NB4 (cell line): ENCODE data around the gene VDAC2.
"Not testable (repeated sequence)": the region's sequence is repeated elsewhere in the genome, so short reads cannot be mapped to it uniquely, and the experiment has no call there.

ENCODE experiments used
- MAX ChIP-seq: IDR thresholded peaks from 2 replicates; pipeline ENCODE4 v1.6.1; 2011; ENCODE audit warnings: low read depth, low read length
- POLR2A ChIP-seq: IDR thresholded peaks from 2 replicates; pipeline ENCODE4 v1.6.1; 2011; ENCODE audit warnings: mild to moderate bottlenecking; ENCODE audit not compliant: insufficient read length; ENCODE audit errors: extremely low read depth
- TF ChIP-seq, protein P1 (sequence below): IDR thresholded peaks from one replicate; pipeline ENCODE4 v1.5.1; 2012; ENCODE audit warnings: low read depth, low read length

DNA sequence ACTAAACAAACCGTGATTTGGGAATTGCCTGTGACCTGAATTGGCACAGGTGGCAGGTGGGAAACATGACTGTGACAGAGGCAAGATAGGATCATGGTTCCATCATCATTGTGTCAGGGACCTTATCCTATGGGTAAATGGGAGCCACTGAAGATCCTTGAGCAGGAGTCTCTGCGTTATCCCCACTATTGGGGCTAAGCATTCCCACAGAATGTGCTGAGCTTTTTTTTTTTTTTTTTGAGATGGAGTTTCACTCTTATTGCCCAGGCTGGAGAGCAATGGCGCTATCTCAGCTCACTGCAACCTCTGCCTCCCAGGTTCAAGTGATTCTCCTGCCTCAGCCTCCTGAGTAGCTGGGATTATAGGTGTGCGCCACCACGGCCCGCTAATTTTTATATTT lies 10.6 kb upstream of the VDAC2 start:
- TF ChIP-seq, protein P1, sequence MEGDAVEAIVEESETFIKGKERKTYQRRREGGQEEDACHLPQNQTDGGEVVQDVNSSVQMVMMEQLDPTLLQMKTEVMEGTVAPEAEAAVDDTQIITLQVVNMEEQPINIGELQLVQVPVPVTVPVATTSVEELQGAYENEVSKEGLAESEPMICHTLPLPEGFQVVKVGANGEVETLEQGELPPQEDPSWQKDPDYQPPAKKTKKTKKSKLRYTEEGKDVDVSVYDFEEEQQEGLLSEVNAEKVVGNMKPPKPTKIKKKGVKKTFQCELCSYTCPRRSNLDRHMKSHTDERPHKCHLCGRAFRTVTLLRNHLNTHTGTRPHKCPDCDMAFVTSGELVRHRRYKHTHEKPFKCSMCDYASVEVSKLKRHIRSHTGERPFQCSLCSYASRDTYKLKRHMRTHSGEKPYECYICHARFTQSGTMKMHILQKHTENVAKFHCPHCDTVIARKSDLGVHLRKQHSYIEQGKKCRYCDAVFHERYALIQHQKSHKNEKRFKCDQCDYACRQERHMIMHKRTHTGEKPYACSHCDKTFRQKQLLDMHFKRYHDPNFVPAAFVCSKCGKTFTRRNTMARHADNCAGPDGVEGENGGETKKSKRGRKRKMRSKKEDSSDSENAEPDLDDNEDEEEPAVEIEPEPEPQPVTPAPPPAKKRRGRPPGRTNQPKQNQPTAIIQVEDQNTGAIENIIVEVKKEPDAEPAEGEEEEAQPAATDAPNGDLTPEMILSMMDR: not testable (repeated sequence)
- TF ChIP-seq POLR2A, MAX: not testable (repeated sequence)
